A673 (cell line): ENCODE data around the gene MTMR12. TPM values are rescaled to one million over a fixed set of nuclear protein-coding genes. Genes with fewer than 3 reads are reported as not detected.

Experiments
- BruUV-seq: library from RNA; stranded (reverse); fragments of 400-500 nt; replicated peaks from 2 replicates; lab custom pipeline; 2021; lab: Mats Ljungman, UMichigan
- CTCF ChIA-PET: fragments of 300-600 bp; sonication (Branson Sonifier 250); formaldehyde crosslinking; loops from one replicate; lab custom pipeline; 2022; ENCODE audit warnings: antibody characterized with exemption; lab: Charles Lee
- POLR2A ChIA-PET: fragments of 300-600 bp; sonication (Branson Sonifier 250); formaldehyde crosslinking; loops from one replicate; lab custom pipeline; 2022; ENCODE audit warnings: antibody characterized with exemption; ENCODE audit not compliant: low non-redundant PET; lab: Charles Lee
- DNase-seq: peaks from one replicate; pipeline ENCODE4 v3.0.0-alpha.2; 2015; ENCODE audit warnings: low spot score
- H3K27ac ChIP-seq: fragments of 200-600 bp; sonication (generic); 2 replicates; pipeline ENCODE4 v1.5.1; 2016; ENCODE audit warnings: mixed run types, low read depth, mild to moderate bottlenecking, mixed read lengths, antibody characterized with exemption, low read length; ENCODE audit not compliant: poor library complexity, severe bottlenecking
- H3K27me3 ChIP-seq: fragments of 200-600 bp; sonication (generic); replicated peaks from 2 replicates; pipeline ENCODE4 v1.6.1; 2017; ENCODE audit warnings: mixed run types, low read depth, mild to moderate bottlenecking, mixed read lengths, antibody characterized with exemption, low read length; ENCODE audit not compliant: insufficient read depth, poor library complexity
- H3K36me3 ChIP-seq: fragments of 200-600 bp; sonication (generic); 2 replicates; pipeline ENCODE4 v1.6.1; 2016; ENCODE audit warnings: mixed run types, mild to moderate bottlenecking, mixed read lengths, antibody characterized with exemption, low read length; ENCODE audit not compliant: insufficient read depth, poor library complexity, severe bottlenecking
- H3K4me1 ChIP-seq: fragments of 200-600 bp; sonication (generic); 2 replicates; pipeline ENCODE4 v1.6.1; 2017; ENCODE audit warnings: mixed run types, mild to moderate bottlenecking, mixed read lengths, antibody characterized with exemption, low read length; ENCODE audit not compliant: insufficient read depth, poor library complexity, severe bottlenecking
- H3K4me3 ChIP-seq: fragments of 200-600 bp; sonication (generic); 2 replicates; pipeline ENCODE4 v1.5.1; 2016; ENCODE audit warnings: low read depth, mixed run types, mild to moderate bottlenecking, mixed read lengths, low read length; ENCODE audit not compliant: poor library complexity, severe bottlenecking
- H3K9me3 ChIP-seq: fragments of 200-600 bp; sonication (generic); 2 replicates; pipeline ENCODE4 v1.6.1; 2016; ENCODE audit warnings: mixed run types, low read depth, mild to moderate bottlenecking, mixed read lengths, antibody characterized with exemption, low read length; ENCODE audit not compliant: poor library complexity, severe bottlenecking
- CTCF ChIP-seq: fragments of 300-800, 200-600 bp; sonication (generic); conservative IDR thresholded peaks from 2 replicates; pipeline ENCODE4 v1.5.1; 2017; ENCODE audit warnings: low read depth, mild to moderate bottlenecking, antibody characterized with exemption, low read length, moderate library complexity, mixed read lengths
- EZH2 ChIP-seq: fragments of 200-600 bp; sonication (generic); IDR thresholded peaks from 2 replicates; pipeline ENCODE4 v1.6.1; 2017; ENCODE audit warnings: borderline replicate concordance, low read depth, mild to moderate bottlenecking, mixed read lengths, antibody characterized with exemption, low read length; ENCODE audit not compliant: poor library complexity, severe bottlenecking
- intact Hi-C: fragments of 100-400 bp; cut with micrococcal nuclease; formaldehyde crosslinking; loops from one replicate; pipeline ENCODE4 v1.10.0; 2022; ENCODE audit not compliant: unreplicated experiment
- total RNA-seq: library from RNA; stranded (reverse); gene quantifications from 2 replicates; pipeline ENCODE4 v1.2.3, GENCODE V29; 2021

The MTMR12 gene
- total RNA-seq, 1 experiment from 2014 or later: 35.8 TPM

GRCh38 chr5:32229586-32229985 lies 83.2 kb downstream of the MTMR12 start:
- Histone ChIP-seq H3K27ac (no peak overlapping the region), H3K27me3 (no peaks in the 10 kb centered on the region), H3K4me3 (no peak overlapping the region), H3K36me3 (peaks cover 21% of the 10 kb centered on the region), H3K9me3 (no peaks in the 10 kb centered on the region), H3K4me1 (no peaks in the 10 kb centered on the region)
- no TSS peak for BruUV-seq
- ChIA-PET POLR2A (no interaction called here), CTCF (no interaction called here)
- intact Hi-C loops: no loop called here
- TF ChIP-seq EZH2: no peak
- no peak for TF ChIP-seq CTCF
- no peak for DNase-seq

- TF ChIP-seq EZH2: no peak
- no peak for TF ChIP-seq CTCF
- ChIA-PET POLR2A (no interaction called here), CTCF (no interaction called here)
- Histone ChIP-seq H3K36me3 (peaks cover 16% of the 10 kb centered on the region), H3K9me3 (no peaks in the 10 kb centered on the region), H3K27ac (no peak overlapping the region), H3K27me3 (no peaks in the 10 kb centered on the region), H3K4me3 (no peak overlapping the region), H3K4me1 (no peaks in the 10 kb centered on the region)
- no peak for DNase-seq
- intact Hi-C loops: no loop called here
- BruUV-seq: no TSS peak
These were observed 83.9 kb downstream of the MTMR12 start for GRCh38 chr5:32228816-32229215.

GRCh38 chr5:32225445-32225844 lies 87.3 kb downstream of the MTMR12 start:
- no peak overlapping the region for H3K27ac ChIP-seq
- H3K4me3 ChIP-seq: no peak overlapping the region
- no TSS peak for BruUV-seq
- TF ChIP-seq CTCF: no peak
- no peak for TF ChIP-seq EZH2
- no peak for DNase-seq
- no peaks in the 10 kb centered on the region for H3K4me1 ChIP-seq
- intact Hi-C loops: no loop called here
- ChIA-PET POLR2A (no interaction called here), CTCF (no interaction called here)
- peaks cover 16% of the 10 kb centered on the region for H3K36me3 ChIP-seq
- no peaks in the 10 kb centered on the region for H3K9me3 ChIP-seq
- no peaks in the 10 kb centered on the region for H3K27me3 ChIP-seq
